ENCODE measurements around the gene VAV1.
"Not testable (repeated sequence)": the region's sequence is repeated elsewhere in the genome, so short reads cannot be mapped to it uniquely, and the experiment has no call there.

VAV1 gene

DNA sequence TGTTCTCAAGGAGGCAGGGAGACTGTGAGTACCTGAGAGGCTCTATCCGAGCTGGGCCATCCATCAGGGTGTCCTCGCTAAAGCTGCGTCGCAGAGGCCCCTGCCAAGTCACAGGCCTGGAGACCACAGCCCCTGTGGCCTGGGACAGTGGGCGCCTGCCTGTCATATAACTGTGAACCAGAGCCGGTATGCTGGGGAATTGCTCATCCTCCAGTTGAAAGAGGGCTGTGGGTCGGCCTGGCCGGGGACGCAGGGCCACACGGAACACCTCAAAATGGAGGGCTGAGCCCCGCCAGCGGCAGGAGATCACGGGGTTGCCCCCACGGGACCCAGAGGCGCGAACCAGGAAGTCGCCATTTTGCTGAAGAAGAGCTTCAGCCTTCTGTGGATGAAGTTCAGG lies 11.9 kb upstream of the VAV1 start:
- DNase-seq, result no peak

DNA sequence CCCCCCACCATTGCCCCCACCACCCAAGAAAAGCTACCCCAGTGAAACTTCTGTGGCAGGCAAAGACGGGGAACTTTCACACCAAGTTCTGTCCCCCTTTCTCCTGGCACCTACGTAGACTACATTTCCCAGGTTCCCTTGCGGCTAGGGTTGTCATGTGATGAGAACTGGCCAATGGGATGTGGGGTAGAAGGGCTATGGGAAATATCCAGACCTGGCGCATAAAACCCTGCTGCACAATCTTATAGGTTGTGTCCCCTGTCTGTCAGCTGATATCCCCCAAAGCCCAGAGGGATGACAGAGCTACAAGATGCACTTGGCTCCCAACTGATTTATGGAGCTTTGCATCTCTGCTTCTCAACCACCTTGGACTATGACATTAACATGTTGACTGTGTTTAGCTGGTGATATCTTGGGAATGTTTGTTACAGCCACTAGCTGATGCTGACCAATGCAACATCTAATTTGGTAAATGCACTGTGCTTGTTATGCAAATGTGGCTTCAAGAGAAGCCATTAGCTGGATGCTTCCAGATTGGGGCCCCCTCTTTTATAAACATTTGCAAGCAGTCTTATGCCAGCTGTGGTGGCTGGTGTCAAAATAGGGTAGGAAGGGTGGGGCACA lies 11.3 kb upstream of the VAV1 start:
- peak; percentile 23 to 37 for DNase-seq

DNA sequence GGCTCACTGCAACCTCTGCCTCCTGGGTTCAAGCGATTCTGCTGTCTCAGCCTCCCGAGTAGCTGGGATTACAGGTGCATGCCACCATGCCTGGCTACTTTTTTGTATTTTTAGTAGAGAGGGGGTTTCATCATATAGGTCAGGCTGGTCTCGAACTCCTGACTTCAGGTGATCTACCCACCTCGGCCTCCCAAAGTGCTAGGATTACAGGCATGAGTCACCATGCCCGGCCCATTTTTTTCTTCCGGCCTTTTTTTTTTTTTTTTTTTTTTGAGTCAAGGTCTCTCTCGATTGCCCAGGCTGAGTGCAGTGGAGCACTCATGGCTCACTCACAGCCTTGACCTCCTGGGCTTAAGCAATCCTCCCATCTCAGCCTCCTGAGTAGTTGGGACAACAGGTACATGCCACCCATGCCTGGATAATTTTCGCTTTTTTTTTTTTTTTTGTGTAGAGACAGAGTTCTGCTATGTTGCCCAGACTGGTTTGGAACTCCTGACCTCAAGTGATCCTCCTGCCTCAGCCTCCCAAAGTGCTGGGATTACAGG lies 10.2 kb upstream of the VAV1 start:
- DNase-seq, result not testable (repeated sequence)

DNA sequence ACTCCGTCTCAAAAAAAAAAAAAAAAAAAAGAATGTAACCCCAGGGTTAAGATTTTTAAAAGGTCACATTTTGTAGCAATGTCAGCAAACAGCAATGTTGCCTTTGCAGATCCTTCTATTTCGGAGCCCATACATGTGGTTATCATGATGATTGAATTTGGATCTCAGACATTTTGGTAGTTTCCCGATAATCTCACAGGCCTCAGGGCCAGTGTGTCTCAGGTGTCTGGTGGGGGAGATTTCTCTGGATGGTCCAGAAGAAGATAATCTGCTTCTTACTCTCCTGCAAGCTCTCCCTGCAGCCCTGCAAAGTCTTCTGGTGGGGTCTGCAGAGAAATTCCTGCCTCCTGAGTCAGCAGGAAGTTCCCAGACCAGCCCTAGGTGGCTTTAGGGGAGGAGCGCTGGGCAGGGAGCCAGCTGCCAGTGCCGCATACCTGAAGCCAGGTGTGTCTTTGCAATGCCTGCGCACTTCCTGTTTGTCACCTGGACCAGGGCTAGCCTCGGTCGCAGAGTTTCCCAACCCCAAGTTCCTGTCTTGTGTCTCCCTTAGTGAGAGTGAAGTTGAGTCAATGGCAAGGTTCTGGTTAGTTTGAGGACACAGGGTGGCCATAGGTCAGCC lies 6.7 kb upstream of the VAV1 start:
- DNase-seq, result peak in 1 of 2 donors; percentile 44

DNA sequence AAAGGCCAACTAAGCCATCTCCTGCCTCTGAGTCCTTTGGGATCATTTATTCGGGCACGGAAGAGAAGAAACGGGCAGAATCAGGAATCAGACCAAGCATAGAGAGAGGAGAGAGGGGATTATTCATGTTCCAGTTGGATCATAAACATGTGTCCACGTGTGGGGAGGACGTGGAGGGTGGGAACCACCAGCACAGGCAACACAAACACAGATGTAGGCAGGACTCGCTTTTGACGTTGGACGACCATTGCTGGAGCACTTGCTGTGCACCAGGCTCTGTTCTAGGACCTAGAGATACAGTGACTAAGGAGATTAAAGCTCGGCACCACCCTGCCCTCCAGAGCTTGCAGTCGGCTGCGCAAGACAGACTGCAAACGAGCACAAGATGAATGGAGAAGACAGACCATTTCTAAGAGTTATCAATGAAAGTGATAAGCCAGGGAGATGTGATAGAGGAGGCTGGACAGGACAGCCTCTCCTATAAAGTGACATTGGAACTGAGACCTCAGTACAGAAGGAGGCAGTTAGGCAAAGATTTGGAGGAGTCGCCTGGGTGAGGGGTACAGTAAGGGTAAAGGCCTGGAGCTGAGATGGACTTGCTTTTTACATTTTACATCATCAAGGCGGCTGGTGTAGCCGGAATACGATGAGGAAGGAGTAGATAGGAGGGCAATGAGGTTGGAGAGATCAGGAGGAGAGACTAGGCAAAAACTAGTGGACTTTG lies 6.0 kb upstream of the VAV1 start:
- peak in 1 of 2 donors; percentile 28 for DNase-seq

DNA sequence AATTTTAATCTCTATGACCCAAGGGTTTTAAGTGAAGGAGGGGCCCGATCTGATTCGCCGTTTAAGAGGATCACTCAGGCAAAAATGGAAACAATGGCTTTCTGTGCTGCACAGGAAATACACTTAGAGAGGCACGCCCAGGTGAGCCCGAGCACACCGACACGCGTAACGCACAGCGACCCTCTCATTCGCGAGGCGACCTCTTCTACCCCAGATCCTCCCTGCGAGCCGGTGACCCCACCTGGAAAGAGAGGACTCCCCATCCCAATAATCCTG lies 5.5 kb upstream of the VAV1 start:
- peak in 1 of 2 donors; percentile 79 for DNase-seq

DNA sequence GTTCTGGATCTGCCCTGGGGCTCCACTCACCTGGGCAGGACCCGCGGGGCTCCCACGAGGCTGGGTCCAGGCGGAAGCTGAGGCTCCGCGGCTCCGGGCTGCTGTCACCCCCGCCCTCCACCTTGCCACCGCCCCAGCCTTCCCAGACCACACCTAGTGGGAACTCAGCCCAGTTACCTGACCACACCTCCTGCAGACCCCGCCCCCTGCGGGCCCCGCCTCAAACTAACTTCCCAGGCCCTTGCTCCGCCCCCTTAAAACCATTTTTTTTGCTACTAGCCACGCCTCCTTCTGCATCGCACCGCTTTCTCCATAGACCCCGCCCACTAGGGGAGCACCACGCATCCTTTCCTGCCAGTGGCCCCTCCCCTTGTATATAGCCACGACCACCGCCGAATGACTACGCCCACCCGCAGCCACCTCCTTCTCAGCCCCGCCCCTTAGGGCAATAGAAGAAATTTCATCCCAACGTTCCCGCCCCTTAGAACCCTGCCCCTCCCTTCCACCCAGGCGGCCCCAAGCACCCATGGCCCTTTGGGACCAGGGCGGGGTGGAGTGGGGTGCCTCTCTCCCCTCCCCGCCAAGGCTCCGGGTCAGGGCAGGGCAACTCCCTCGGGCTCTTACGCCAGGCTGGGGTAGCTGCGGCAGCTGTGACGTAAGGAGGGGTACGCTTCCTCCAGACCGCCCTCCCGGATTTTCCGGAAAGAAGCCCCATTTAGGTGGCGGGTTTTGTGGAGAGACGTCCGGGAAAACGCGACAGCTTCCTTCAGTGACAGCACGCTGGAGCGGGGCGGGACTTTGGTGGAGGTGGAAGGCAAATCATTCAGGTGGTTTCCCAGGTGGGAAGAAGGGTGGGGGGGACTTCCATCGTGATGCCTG lies 4.9 kb upstream of the VAV1 start, which contains the start of gene SH2D3A:
Gene SH2D3A (minus strand): TSS at position 79 of the 879 bp plus-strand sequence. CDS start 3,687 bp downstream, outside the sequence.
- DNase-seq, result peak; percentile 97 to 98

DNA sequence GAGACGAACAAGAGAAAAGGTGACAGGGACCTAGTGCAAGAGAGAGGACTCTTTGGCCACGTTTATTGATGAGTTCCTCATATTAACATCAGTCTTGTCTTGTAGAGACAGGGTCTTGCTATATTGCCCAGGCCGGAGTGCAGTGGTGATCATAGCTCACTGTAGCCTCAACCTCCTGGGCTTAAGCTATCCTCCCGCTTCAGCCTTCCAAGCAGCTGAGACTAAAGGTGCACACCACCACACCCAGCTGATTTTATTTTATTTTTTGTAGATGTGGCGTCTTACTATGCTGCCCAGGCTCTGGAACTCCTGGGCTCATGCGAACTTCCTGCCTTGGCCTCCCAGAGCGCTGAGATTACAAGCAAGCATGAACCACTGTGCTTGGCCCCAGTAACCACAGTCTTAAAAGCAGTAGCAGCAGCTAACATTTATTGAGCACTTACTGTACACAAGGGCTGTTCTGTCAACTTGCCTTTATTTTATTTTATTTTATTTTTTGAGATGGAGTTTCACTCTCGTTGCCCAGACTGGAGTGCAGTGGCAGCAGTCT lies 4.2 kb upstream of the VAV1 start:
- peak; percentile 23 to 48 for DNase-seq

DNA sequence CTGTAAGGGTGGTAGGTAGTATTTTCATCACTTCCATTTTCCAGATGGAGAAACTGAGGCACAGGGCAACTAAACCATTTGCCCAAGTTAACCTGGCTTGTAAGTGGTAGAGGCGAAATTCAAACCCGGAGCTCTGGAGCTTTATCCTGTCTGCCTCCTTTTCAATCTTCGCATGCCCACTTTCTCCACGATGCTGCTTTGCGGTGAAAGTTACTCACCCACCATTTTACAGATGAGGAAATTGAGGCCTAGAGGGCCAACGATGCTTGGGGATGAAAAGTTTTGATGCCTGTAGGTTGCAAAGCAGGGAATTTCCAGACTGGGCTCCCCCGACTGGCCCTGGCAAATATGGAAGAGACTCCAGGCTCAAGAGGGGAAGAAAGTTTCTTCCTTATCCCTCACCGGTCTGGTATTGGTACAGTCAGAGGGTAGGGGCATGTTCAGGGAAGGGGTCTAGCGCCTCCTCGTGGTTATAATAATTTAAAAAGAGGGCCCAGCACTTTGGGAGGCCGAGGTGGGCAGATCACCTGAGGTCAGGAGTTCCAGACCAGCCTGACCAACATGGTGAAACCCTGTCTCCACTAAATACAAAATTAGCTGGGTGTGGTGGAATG lies 3.4 kb upstream of the VAV1 start:
- DNase-seq, result peak; percentile 12 to 52

DNA sequence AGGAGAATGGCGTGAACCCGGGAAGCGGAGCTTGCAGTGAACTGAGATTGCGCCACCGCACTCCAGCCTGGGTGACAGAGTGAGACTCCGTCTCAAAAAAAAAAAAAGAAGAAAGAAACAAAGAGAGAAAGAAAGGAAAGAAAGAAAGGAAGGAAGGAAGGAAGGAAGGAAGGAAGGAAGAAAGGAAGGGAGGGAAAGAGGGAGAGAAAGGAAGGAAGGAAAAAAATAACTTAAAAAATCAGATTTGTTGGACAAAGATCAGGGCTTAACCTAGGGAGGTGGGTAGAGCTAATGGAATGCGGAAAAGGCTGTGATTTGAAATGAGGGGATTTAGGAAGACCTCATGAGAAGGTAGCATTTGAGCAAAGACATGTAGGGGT lies 870 bp upstream of the VAV1 start:
- DNase-seq, result not testable (repeated sequence)

DNA sequence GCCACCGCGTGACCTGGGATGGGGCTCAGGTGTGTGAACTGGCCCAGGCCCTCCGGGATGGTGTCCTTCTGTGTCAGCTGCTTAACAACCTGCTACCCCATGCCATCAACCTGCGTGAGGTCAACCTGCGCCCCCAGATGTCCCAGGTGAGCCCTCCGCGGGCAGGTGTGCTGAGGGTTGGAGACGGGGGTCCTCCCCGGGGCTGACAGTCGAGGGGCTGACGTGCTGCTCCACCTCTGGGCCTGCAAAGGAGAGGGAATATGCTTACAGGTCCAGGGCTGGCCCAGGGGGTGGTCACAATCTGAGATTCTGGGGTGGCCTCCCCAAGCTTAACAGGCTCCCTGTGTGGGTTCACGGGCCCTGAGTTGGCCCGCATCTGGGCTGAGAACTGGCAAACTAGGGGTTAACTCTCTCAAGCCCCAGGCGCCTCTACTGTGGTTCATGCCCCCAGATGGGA lies 386 bp downstream of the VAV1 start:
- no peak for DNase-seq

DNA sequence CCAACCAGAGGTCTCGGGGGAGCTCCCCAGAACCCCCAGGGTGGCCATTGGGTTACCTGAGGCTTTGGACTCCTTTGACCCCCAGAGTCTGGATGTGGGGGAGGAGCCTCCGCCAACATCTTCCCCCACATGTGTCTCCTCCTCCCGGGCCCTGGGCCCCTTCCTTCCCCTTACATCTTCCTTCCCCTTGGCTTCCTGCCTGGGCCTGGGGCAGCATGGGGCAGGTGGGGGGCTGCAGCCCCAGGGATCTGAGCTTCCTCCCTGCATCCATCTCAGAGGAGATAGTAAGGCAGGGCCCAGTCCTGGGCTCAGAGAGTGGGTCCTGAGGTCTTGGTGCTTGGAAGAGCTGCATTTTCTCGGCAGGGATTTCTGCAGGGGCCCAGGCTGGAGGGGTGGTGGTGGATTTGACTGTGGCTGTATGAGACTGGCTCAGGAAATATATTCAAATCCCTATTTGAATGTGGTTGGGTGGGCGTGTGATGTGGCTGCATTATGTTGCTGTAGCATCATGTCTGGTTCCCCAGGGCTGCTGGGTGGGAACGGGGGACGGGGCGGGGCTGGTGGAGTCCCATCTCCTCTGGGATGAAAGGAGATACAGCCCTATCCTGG lies 919 bp downstream of the VAV1 start:
- DNase-seq, result peak; percentile 52 to 64

DNA sequence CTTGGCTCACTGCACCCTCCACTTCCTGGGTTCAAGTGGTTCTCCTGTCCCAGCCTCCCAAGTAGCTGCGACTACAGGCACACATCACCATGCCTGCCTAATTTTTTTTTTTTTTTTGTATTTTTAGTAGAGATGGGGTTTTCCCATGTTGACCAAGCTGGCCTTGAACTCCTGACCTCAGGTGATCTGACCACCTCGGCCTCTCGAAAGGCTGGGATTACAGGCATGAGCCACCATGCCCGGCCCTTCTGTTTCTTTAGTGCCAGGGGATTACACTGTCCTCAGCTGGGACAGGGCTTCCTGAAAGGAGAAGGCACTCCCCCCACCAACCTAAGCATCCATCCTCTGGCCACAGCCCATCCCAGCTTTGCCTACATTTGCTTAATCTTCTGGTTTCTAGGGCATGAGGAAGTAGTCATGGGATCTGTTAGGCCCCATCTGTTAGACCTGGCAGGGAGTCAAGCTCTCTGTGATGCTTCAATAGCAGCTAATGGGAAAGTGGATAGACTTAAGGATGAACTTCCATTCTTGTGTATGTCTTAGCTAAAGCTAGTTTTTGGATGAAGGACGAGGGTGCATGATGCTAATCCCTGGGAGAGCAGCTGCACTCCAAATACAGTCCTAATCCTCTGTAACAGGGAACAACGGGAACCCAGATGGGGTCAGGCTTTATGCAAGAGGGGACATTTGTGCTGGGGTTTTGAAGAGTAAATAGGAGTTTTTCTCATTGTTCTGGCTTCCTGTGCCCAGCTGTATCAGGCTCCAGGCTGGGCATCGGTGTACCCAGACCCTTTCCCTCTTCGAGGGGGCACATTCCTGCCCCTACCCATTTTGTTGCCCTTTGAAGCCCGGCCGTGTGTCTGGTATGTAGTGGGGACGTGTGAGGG lies 2.6 kb downstream of the VAV1 start:
- DNase-seq, result no peak

DNA sequence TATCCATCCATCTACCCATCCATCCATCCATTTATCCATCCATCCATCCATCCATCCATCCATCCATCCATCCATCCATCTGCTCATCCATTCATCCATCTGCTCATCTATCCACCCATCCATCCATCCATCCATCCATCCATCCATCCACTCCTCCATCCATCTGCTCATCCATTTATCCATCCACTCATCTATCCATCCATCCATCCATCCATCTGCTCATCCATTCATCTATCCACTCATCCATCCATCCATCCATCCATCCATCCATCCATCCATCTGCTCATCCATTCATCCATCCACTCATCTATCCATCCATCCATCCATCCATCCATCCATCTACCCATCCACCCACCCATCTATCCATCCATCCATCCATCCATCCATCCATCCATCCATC lies 3.5 kb downstream of the VAV1 start:
- DNase-seq, result not testable (repeated sequence)

DNA sequence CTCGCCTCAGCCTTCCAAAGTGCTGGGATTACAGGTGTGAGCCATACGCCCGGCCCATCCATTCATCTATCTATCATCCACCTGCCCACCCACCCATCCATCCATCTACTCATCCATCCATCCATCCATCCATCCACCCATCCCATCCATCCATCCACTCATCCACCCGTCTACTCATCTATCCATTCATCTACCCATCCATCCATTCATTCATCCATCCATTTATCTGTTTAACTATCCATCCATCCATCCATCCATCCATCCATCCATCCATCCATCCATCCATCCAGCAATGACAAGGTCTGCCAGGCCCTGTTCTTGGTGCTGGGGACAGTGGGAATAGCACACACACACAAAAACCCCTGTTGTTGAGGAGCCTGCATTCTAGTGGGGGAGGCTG lies 4.5 kb downstream of the VAV1 start:
- no peak for DNase-seq

DNA sequence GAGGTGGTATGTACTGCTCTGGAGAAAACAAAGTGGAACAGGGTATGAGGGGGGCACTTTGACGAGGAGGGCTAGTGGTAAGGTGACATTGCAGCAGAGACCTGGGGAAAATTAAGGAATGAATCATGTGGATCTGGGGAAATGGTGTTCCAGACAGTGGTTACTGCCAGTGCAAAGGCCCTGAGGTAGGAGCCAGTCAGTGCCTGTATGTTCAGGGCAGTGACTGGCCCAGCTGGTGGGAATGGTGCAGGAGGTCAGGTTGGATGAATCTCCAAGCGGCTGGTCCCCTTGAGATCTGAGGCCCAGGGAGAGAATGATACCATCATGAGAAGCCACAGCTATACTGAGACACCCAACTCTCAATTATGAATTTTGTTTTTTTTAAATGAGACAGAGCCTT lies 4.9 kb downstream of the VAV1 start:
- no peak for DNase-seq

DNA sequence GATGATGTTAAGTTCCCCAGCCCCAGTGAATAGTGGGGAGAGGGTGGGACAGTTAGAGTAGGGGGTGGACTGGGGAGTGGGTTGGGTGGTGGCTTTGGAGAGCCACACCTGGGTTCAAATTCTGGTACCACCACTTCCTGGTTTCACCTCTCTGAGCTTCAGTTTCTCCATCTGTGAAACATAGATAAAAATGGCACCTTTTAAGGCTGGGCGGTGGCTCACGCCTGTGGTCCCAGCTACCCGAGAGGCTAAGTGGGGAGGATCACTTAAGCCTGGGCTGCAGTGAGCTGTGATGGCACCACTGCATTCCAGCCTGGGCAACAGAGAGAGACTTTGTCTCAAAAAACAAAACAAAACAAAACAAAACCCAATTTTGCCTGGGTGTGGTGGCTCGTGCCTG lies 5.9 kb downstream of the VAV1 start:
- DNase-seq, result no peak

DNA sequence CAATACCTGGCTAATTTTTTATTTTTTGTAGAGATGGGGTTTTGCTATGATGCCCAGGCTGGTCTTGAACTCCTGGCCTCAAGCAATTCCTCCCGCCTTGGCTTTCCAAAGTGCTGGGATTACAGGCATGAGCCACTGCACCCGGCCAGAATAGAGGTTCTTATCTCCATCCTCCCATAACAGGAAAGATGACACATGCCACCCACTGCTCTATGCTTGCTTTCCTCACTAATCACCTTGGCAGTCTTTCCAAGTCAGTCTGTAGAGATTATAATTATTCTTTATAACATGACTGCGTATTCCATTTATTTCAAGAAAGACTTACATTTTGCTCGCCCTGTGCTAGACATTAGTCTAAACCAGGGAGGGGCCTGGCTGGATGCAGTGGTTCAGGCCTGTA lies 6.7 kb downstream of the VAV1 start:
- DNase-seq, result no peak

DNA sequence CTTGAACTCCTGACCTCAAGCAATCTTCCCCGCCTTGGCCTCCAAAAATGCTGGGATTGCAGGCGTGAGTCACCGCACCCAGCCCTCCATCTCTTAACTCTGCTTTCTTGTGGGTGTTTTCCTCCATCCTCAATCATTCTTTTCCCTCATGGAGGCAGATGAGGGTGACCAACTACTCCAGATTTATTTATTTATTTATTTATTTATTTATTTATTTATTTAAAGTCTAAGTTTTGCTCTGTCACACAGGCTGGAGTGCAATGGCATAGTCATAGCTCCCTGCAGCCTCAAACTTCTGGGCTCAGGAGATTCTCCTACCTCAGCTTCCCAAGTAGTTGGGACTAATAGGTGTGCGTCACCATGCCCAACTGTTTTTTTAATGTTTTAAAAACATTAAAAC lies 14.9 kb downstream of the VAV1 start:
- DNase-seq, result no peak

DNA sequence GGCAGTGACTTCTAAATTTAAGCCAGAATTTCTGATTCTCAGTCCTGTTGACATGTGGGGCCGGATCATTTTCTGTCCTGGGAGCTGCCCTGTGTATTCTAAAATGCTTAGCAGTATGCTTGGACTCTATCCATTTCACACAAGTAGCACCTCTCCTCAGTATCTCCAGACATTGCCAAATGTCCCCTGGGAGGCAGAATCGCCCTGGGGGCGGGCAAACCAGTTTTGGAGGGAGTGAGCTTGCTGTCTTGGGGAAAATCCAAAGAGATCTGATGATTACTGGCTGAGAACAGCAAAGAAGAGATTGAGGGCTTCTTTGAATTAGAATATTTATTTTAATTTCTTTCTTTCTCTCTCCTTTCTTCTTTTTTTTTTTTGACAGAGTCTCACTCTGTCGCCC lies 16.4 kb downstream of the VAV1 start:
- DNase-seq, result no peak
